AG09319 (cell line): ENCODE results near the gene CDH13.

Source experiments
- DNase-seq: peaks from one replicate; pipeline ENCODE4 v3.0.0-alpha.2; 2010; ENCODE audit warnings: low read depth; ENCODE audit errors: extremely low read depth
- CTCF ChIP-seq: IDR thresholded peaks from 2 replicates; pipeline ENCODE4 v1.5.1; 2011; ENCODE audit warnings: low read depth, mild to moderate bottlenecking, inconsistent platforms, low read length, moderate library complexity

CDH13 gene

GRCh38 chr16:83577078-83577745 lies 950.4 kb downstream of the CDH13 start:
- no peak for TF ChIP-seq CTCF
- no peak for DNase-seq

GRCh38 chr16:83578171-83578570 lies 951.4 kb downstream of the CDH13 start:
- DNase-seq, result no peak
- TF ChIP-seq CTCF, result no peak

GRCh38 chr16:83579027-83579426 lies 952.3 kb downstream of the CDH13 start:
- no peak for DNase-seq
- no peak for TF ChIP-seq CTCF

- TF ChIP-seq CTCF, result no peak
- no peak for DNase-seq
Observed at GRCh38 chr16:83579436-83579835, 952.7 kb downstream of the CDH13 start.

GRCh38 chr16:83581082-83581481 lies 954.3 kb downstream of the CDH13 start:
- no peak for TF ChIP-seq CTCF
- DNase-seq, result no peak

GRCh38 chr16:83581994-83582747 lies 955.4 kb downstream of the CDH13 start:
- no peak for DNase-seq
- TF ChIP-seq CTCF, result no peak

- TF ChIP-seq CTCF, result no peak
- DNase-seq, result no peak
Observed at GRCh38 chr16:83586036-83586435, 959.3 kb downstream of the CDH13 start.
